Erythroblast (primary cell): ENCODE measurements around the gene GRM5.

Experiments
- DNase-seq, 2 experiments: peaks; one replicate each; lab custom pipeline; 2025; lab: John Stamatoyannopoulos, UW
- GATA1 ChIP-seq: IDR thresholded peaks from 2 replicates; pipeline ENCODE4 v1.6.1; 2011; ENCODE audit warnings: low read depth, mild to moderate bottlenecking, control low read depth, low read length, moderate library complexity
- POLR2A ChIP-seq: IDR thresholded peaks from 2 replicates; pipeline ENCODE4 v1.6.1; 2011; ENCODE audit warnings: mild to moderate bottlenecking, low read length

The GRM5 gene

DNA sequence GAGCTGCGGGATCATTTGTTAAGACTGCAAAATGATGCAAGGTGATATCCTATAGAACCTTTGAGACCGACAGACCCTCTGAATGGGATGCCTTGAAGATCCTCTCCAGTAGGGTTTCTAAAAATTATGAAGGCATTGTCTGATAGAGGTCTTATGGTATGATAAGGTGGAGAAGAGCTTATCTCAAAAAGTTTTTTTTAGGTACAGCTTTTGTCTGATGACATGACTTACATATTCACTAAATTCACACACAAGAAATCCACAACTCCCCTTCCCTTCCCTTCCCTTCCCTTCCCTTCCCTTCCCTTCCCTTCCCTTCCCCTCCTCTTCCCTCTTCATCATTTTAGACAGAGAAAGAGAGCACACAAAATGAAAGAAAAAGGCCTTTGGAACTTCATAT is 609.8 kb downstream of the GRM5 start:
- DNase-seq, result no peak
- TF ChIP-seq POLR2A (no peak), GATA1 (no peak)

DNA sequence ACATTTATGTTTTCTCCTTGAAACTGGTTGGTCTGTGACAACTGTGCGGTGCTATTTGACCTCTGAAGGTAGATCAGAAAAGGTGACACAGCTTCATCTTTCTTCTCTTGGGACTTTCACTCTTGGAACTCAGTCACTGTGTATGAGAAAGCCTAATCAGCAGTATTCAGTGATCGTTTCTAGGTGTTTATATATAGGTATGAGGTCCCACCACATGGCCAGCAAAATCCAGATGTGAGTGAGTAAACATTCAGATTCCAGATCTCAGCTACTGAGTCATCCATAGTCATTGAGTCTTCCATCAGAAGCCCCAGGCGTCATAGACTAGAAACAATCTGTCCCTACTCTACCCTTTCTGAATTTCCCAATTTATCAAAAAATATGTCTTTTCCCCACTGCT is 610.9 kb downstream of the GRM5 start:
- no peak for TF ChIP-seq POLR2A
- TF ChIP-seq GATA1, result no peak
- DNase-seq, result no peak
